ENCODE results near the gene PNKD. TPM values are rescaled to one million over a fixed set of nuclear protein-coding genes. Genes with fewer than 3 reads are reported as not detected.

Gene PNKD
- total and polyA plus RNA-seq, 2 of the 8 experiments (the other 6 are each of a cell fraction or from before 2014, with no cell fraction given): 43.9 to 65.4 TPM

DNA sequence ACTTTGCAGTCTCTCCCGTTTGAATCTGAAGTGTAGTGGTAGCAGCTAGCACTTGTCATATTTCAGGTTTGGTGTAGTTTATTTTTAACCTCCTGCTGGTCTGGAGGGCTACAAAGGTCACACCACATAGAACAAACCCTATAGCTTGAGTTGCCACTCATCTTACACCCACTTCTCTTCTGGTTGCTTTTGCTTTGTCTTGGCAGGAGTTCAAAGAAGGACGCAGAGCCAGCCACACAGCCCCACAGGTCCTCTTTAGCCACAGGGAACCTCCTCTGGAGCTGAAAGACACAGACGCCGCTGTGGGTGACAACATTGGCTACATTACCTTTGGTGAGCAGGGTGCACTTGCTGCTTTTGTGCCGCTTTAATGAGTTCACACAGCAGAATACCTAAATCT, 25.1 kb upstream of the PNKD start:
- no peak overlapping the region for H2BK12ac ChIP-seq (ENCODE audit: low read depth, low read length)
- H3K4me2 ChIP-seq (ENCODE audit: insufficient read depth in 1 of 2, low read depth in 2 of 2, low read length in 2 of 2): no peak overlapping the region
- H3K23me2 ChIP-seq (ENCODE audit: low read depth, low read length): no peaks in the 10 kb centered on the region
- H3K79me1 ChIP-seq (ENCODE audit: low read depth, low read length): no peaks in the 10 kb centered on the region
- H2BK120ac ChIP-seq (replicated peaks; ENCODE audit: low read depth, low read length): no peak overlapping the region
- H3K4me1 ChIP-seq (replicated peaks in 1 of 4; ENCODE audit: control insufficient read depth in 3 of 4, insufficient read depth in 4 of 4, low read length in 3 of 4): no peaks in the 10 kb centered on the region
- H3K23ac ChIP-seq (ENCODE audit: insufficient read length): no peak overlapping the region
- no peak overlapping the region for H2BK20ac ChIP-seq (ENCODE audit: low read length)
- FAIRE-seq: no peak
- ChIA-PET CTCF (ENCODE audit: partially characterized antibody) (interaction anchor here (0.7 to 5.8 kb wide), 5 partner anchors 8 to 30 kb away, joined by 3 to 25 read pairs (median 3); no protein-coding TSS in a partner anchor), POLR2A (ENCODE audit: partially characterized antibody) (interaction anchor here (0.8 to 0.9 kb wide), 2 partner anchors 8 to 23 kb away, joined by 3 read pairs; no protein-coding TSS in a partner anchor)
- no peak overlapping the region for H4K8ac ChIP-seq (ENCODE audit: extremely low read depth, insufficient read depth, low read length)
- no peak overlapping the region for H2AFZ ChIP-seq (ENCODE audit: low read length)
- no peaks in the 10 kb centered on the region for H3K27me3 ChIP-seq (replicated peaks in 1 of 4; ENCODE audit: control insufficient read depth in 3 of 4, extremely low read depth in 1 of 4, insufficient read depth in 3 of 4, low read length in 3 of 4)
- H3K9ac ChIP-seq (replicated peaks in 1 of 4; ENCODE audit: extremely low read depth in 1 of 4, low read depth in 3 of 4, low read length in 3 of 4): no peak overlapping the region
- H3K27ac ChIP-seq (ENCODE audit: low read depth, low read length): no peak overlapping the region
- WGBS, 2 experiments (ENCODE audit: extremely low coverage in 1 of 2, insufficient coverage in 1 of 2, insufficient read length in 1 of 2, insufficient replicate concordance in 2 of 2, low coverage in 1 of 2, low lambda C conversion rate in 2 of 2, missing lambda C conversion rate in 1 of 2): 96% methylated on average over 5 of the region's 5 CpGs; no CpG with 5 or more reads in 1 of the 2 experiments
- H4K20me1 ChIP-seq (replicated peaks in 1 of 2; ENCODE audit: control insufficient read depth in 1 of 2, insufficient read depth in 2 of 2, low read length in 2 of 2): no peaks in the 10 kb centered on the region
- H4K91ac ChIP-seq (replicated peaks; ENCODE audit: insufficient read length, low read length): no peak overlapping the region
- H3K79me2 ChIP-seq (ENCODE audit: control insufficient read depth in 1 of 2, insufficient read depth in 2 of 2, low read length in 2 of 2): no peaks in the 10 kb centered on the region
- H3K18ac ChIP-seq (ENCODE audit: extremely low read depth, low read length): no peak overlapping the region
- DNase-seq (ENCODE audit: low read depth in 1 of 2, low spot score in 2 of 2): no peak
- no peak overlapping the region for H2BK5ac ChIP-seq (ENCODE audit: low read depth, low read length)
- no peak overlapping the region for H2BK15ac ChIP-seq (ENCODE audit: low read length)
- no peak overlapping the region for H3K4me3 ChIP-seq (ENCODE audit: extremely low read depth in 1 of 4, insufficient read depth in 2 of 4, low read depth in 3 of 4, low read length in 4 of 4)
- H3K4ac ChIP-seq (replicated peaks; ENCODE audit: insufficient read length, low read depth, low read length): no peak overlapping the region
- no peak overlapping the region for H3K14ac ChIP-seq (ENCODE audit: insufficient read length)
- H3K36me3 ChIP-seq (ENCODE audit: control insufficient read depth in 2 of 4, insufficient read depth in 4 of 4, low read length in 3 of 4): peaks cover 38 to 82% (median 64%) of the 10 kb centered on the region in 4 experiments
- H2AK5ac ChIP-seq (ENCODE audit: low read depth, low read length): no peak overlapping the region
- H3K9me3 ChIP-seq (ENCODE audit: insufficient read depth in 2 of 2, low read depth in 1 of 2, low read length in 1 of 2): no peaks in the 10 kb centered on the region
- no peak overlapping the region for H3K56ac ChIP-seq (replicated peaks; ENCODE audit: insufficient read length, low read depth, low read length)
- no peak overlapping the region for H4K5ac ChIP-seq (ENCODE audit: insufficient read length, low read depth, low read length)
